ENCODE data around the gene ADM2. TPM values are rescaled to one million over a fixed set of nuclear protein-coding genes. Genes with fewer than 3 reads are reported as not detected.

Gene ADM2
- total and polyA plus RNA-seq, 2 of the 13 experiments (the other 11 are each of a cell fraction or from before 2014, with no cell fraction given) = 1.2 to 3.0 TPM

DNA sequence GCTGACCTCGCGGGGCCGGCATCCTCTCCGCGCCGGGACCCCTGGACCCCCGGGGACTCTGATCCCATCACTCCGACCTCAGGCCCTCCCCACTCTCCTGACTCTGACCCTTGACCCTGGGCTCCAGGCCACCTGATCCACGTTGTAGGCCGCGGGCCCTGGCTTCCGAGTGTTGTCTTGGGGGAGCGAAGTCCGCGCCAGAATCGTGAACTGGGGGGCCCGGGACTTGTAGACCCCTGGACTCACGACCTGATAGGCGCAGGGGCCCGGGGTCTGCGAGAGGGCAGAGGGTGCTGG is 49.2 kb downstream of the ADM2 start (continued):
- TF ChIP-seq, protein P1, sequence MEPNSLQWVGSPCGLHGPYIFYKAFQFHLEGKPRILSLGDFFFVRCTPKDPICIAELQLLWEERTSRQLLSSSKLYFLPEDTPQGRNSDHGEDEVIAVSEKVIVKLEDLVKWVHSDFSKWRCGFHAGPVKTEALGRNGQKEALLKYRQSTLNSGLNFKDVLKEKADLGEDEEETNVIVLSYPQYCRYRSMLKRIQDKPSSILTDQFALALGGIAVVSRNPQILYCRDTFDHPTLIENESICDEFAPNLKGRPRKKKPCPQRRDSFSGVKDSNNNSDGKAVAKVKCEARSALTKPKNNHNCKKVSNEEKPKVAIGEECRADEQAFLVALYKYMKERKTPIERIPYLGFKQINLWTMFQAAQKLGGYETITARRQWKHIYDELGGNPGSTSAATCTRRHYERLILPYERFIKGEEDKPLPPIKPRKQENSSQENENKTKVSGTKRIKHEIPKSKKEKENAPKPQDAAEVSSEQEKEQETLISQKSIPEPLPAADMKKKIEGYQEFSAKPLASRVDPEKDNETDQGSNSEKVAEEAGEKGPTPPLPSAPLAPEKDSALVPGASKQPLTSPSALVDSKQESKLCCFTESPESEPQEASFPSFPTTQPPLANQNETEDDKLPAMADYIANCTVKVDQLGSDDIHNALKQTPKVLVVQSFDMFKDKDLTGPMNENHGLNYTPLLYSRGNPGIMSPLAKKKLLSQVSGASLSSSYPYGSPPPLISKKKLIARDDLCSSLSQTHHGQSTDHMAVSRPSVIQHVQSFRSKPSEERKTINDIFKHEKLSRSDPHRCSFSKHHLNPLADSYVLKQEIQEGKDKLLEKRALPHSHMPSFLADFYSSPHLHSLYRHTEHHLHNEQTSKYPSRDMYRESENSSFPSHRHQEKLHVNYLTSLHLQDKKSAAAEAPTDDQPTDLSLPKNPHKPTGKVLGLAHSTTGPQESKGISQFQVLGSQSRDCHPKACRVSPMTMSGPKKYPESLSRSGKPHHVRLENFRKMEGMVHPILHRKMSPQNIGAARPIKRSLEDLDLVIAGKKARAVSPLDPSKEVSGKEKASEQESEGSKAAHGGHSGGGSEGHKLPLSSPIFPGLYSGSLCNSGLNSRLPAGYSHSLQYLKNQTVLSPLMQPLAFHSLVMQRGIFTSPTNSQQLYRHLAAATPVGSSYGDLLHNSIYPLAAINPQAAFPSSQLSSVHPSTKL (CRISPR knock-in tag; IDR thresholded peaks at IDR 0.05) = no peak
- TF ChIP-seq, protein P2, sequence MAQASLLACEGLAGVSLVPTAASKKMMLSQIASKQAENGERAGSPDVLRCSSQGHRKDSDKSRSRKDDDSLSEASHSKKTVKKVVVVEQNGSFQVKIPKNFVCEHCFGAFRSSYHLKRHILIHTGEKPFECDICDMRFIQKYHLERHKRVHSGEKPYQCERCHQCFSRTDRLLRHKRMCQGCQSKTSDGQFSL (CRISPR knock-in tag; IDR thresholded peaks at IDR 0.05) = no peak
- TF ChIP-seq SNRNP70 (IDR thresholded peaks at IDR 0.05; ENCODE audit: low read depth, low read length) (no peak), STAG1 (CRISPR knock-in tag; IDR thresholded peaks at IDR 0.05) (no peak), RFX5 (IDR thresholded peaks at IDR 0.05; ENCODE audit: low read depth, low read length) (no peak), ZNF124 (CRISPR knock-in tag; IDR thresholded peaks at IDR 0.05) (no peak), BCL6 (CRISPR knock-in tag; IDR thresholded peaks at IDR 0.05) (no peak; the same call in 1 of the 2 replicates), SP1 (IDR thresholded peaks at IDR 0.05) (no peak), SP1 (CRISPR knock-in tag; IDR thresholded peaks at IDR 0.05) (no peak), ZNF746 (CRISPR knock-in tag; IDR thresholded peaks at IDR 0.05) (no peak), LCORL (IDR thresholded peaks at IDR 0.05) (no peak), LCORL (CRISPR knock-in tag; IDR thresholded peaks at IDR 0.05) (no peak), ZNF430 (CRISPR knock-in tag; IDR thresholded peaks at IDR 0.05) (peak; percentile 19; the same call in 1 of the 2 replicates), ZNF709 (CRISPR knock-in tag; IDR thresholded peaks at IDR 0.05) (no peak)
- TF ChIP-seq, protein P3, sequence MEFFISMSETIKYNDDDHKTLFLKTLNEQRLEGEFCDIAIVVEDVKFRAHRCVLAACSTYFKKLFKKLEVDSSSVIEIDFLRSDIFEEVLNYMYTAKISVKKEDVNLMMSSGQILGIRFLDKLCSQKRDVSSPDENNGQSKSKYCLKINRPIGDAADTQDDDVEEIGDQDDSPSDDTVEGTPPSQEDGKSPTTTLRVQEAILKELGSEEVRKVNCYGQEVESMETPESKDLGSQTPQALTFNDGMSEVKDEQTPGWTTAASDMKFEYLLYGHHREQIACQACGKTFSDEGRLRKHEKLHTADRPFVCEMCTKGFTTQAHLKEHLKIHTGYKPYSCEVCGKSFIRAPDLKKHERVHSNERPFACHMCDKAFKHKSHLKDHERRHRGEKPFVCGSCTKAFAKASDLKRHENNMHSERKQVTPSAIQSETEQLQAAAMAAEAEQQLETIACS (CRISPR knock-in tag; IDR thresholded peaks at IDR 0.05) = no peak; the same call in 1 of the 2 replicates
- TF ChIP-seq, protein P4, sequence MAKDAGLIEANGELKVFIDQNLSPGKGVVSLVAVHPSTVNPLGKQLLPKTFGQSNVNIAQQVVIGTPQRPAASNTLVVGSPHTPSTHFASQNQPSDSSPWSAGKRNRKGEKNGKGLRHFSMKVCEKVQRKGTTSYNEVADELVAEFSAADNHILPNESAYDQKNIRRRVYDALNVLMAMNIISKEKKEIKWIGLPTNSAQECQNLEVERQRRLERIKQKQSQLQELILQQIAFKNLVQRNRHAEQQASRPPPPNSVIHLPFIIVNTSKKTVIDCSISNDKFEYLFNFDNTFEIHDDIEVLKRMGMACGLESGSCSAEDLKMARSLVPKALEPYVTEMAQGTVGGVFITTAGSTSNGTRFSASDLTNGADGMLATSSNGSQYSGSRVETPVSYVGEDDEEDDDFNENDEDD (CRISPR knock-in tag; IDR thresholded peaks at IDR 0.05; ENCODE audit: borderline replicate concordance) = no peak
- TF ChIP-seq, protein P5, sequence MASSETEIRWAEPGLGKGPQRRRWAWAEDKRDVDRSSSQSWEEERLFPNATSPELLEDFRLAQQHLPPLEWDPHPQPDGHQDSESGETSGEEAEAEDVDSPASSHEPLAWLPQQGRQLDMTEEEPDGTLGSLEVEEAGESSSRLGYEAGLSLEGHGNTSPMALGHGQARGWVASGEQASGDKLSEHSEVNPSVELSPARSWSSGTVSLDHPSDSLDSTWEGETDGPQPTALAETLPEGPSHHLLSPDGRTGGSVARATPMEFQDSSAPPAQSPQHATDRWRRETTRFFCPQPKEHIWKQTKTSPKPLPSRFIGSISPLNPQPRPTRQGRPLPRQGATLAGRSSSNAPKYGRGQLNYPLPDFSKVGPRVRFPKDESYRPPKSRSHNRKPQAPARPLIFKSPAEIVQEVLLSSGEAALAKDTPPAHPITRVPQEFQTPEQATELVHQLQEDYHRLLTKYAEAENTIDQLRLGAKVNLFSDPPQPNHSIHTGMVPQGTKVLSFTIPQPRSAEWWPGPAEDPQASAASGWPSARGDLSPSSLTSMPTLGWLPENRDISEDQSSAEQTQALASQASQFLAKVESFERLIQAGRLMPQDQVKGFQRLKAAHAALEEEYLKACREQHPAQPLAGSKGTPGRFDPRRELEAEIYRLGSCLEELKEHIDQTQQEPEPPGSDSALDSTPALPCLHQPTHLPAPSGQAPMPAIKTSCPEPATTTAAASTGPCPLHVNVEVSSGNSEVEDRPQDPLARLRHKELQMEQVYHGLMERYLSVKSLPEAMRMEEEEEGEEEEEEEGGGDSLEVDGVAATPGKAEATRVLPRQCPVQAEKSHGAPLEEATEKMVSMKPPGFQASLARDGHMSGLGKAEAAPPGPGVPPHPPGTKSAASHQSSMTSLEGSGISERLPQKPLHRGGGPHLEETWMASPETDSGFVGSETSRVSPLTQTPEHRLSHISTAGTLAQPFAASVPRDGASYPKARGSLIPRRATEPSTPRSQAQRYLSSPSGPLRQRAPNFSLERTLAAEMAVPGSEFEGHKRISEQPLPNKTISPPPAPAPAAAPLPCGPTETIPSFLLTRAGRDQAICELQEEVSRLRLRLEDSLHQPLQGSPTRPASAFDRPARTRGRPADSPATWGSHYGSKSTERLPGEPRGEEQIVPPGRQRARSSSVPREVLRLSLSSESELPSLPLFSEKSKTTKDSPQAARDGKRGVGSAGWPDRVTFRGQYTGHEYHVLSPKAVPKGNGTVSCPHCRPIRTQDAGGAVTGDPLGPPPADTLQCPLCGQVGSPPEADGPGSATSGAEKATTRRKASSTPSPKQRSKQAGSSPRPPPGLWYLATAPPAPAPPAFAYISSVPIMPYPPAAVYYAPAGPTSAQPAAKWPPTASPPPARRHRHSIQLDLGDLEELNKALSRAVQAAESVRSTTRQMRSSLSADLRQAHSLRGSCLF (CRISPR knock-in tag; IDR thresholded peaks at IDR 0.05; ENCODE audit: borderline replicate concordance) = no peak
- TF ChIP-seq, protein P6, sequence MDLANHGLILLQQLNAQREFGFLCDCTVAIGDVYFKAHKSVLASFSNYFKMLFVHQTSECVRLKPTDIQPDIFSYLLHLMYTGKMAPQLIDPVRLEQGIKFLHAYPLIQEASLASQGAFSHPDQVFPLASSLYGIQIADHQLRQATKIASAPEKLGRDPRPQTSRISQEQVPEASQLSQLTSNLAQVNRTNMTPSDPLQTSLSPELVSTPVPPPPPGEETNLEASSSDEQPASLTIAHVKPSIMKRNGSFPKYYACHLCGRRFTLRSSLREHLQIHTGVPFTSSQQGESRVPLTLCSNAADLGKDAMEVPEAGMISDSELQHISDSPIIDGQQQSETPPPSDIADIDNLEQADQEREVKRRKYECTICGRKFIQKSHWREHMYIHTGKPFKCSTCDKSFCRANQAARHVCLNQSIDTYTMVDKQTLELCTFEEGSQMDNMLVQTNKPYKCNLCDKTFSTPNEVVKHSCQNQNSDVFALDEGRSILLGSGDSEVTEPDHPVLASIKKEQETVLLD (CRISPR knock-in tag; IDR thresholded peaks at IDR 0.05; ENCODE audit: low read depth) = peak; percentile 10; the same call in 1 of the 2 replicates

Measured in HepG2 (cell line).